IMR-90 (cell line): Measurements from ENCODE around the gene MTA3. TPM values are rescaled to one million over a fixed set of nuclear protein-coding genes. Genes with fewer than 3 reads are reported as not detected.

ENCODE experiments used
- ATAC-seq: fragments of 200-7000 bp; cut with Tn5 transposase; 2 replicates; pipeline ENCODE4 v1.9.1; 2020; ENCODE audit warnings: low read depth, mild to moderate bottlenecking, moderate library complexity
- BruUV-seq: library from RNA; stranded (reverse); fragments of 400-500 nt; replicated peaks from 2 replicates; lab custom pipeline; 2021; lab: Mats Ljungman, UMichigan
- CTCF ChIA-PET: fragments of 300-600 bp; formaldehyde crosslinking; extraction: SDS; loops from one replicate; lab custom pipeline; 2021; ENCODE audit warnings: antibody characterized with exemption; lab: Yijun Ruan, JAX
- POLR2A ChIA-PET: fragments of 300-600 bp; sonication (Branson Sonifier 250); formaldehyde crosslinking; loops from one replicate; lab custom pipeline; 2022; ENCODE audit warnings: antibody characterized with exemption; ENCODE audit not compliant: unreplicated experiment; lab: Charles Lee
- DNase-seq: peaks from one replicate; pipeline ENCODE4 v3.0.0; 2013
- H2AFZ ChIP-seq: replicated peaks from 2 replicates; pipeline ENCODE3; 2013; ENCODE audit warnings: low read length, mild to moderate bottlenecking; ENCODE audit not compliant: poor library complexity
- H2AK5ac ChIP-seq: 2 replicates; pipeline ENCODE4 v1.6.1; 2013; ENCODE audit warnings: low read depth, low read length, inconsistent platforms
- H2AK9ac ChIP-seq: replicated peaks from 2 replicates; pipeline ENCODE3; 2013; ENCODE audit warnings: mild to moderate bottlenecking, low read depth, low read length, moderate library complexity; ENCODE audit not compliant: poor library complexity
- H2BK120ac ChIP-seq: 2 replicates; pipeline ENCODE4 v1.6.1; 2013; ENCODE audit warnings: low read depth, low read length, inconsistent platforms
- H2BK15ac ChIP-seq: 3 replicates; pipeline ENCODE4 v1.6.1; 2013; ENCODE audit warnings: low read depth, low read length, inconsistent platforms
- H2BK20ac ChIP-seq: 2 replicates; pipeline ENCODE4 v1.6.1; 2013; ENCODE audit warnings: low read depth, mild to moderate bottlenecking, inconsistent platforms, low read length, moderate library complexity
- H2BK5ac ChIP-seq: 2 replicates; pipeline ENCODE4 v1.6.1; 2013; ENCODE audit warnings: mild to moderate bottlenecking, low read depth, low read length, inconsistent platforms; ENCODE audit not compliant: poor library complexity, severe bottlenecking
- H3K14ac ChIP-seq: replicated peaks from 2 replicates; pipeline ENCODE4 v1.6.1; 2013; ENCODE audit warnings: low read depth, low read length, inconsistent platforms
- H3K18ac ChIP-seq: 2 replicates; pipeline ENCODE4 v1.6.1; 2013; ENCODE audit warnings: low read depth, low read length, control low read depth
- H3K23ac ChIP-seq: 2 replicates; pipeline ENCODE4 v1.6.1; 2013; ENCODE audit warnings: low read depth, low read length, inconsistent platforms
- H3K27ac ChIP-seq: 2 replicates; pipeline ENCODE4 v1.5.1; 2013; ENCODE audit warnings: mild to moderate bottlenecking, control low read depth, low read length; ENCODE audit not compliant: insufficient read depth
- H3K27me3 ChIP-seq: 2 replicates; pipeline ENCODE4 v1.6.1; 2013; ENCODE audit warnings: low read length; ENCODE audit not compliant: control insufficient read depth, insufficient read depth
- H3K36me3 ChIP-seq: 2 replicates; pipeline ENCODE4 v1.6.1; 2013; ENCODE audit warnings: low read length, mixed read lengths; ENCODE audit not compliant: control insufficient read depth, insufficient read depth
- H3K4ac ChIP-seq: 2 replicates; pipeline ENCODE4 v1.6.1; 2013; ENCODE audit warnings: low read depth, low read length, inconsistent platforms
- H3K4me1 ChIP-seq: 2 replicates; pipeline ENCODE4 v1.6.1; 2013; ENCODE audit warnings: low read length, mixed read lengths; ENCODE audit not compliant: control insufficient read depth, insufficient read depth
- H3K4me2 ChIP-seq: 2 replicates; pipeline ENCODE4 v1.6.1; 2013; ENCODE audit warnings: low read depth, mild to moderate bottlenecking, control low read depth, low read length, moderate library complexity
- H3K4me3 ChIP-seq: 2 replicates; pipeline ENCODE4 v1.5.1; 2013; ENCODE audit warnings: low read depth, mild to moderate bottlenecking, control low read depth, low read length, moderate library complexity; ENCODE audit not compliant: insufficient read depth
- H3K56ac ChIP-seq: 2 replicates; pipeline ENCODE4 v1.6.1; 2013; ENCODE audit warnings: low read length, inconsistent platforms; ENCODE audit not compliant: insufficient read depth; ENCODE audit errors: extremely low read depth
- H3K79me1 ChIP-seq, 2 experiments: 2 replicates each; pipeline ENCODE4 v1.6.1; 2013; ENCODE audit warnings: low read length in 2 of 2, inconsistent platforms in 1 of 2, low read depth in 1 of 2
- H3K9ac ChIP-seq: 2 replicates; pipeline ENCODE4 v1.6.1; 2013; ENCODE audit warnings: low read depth, low read length, control low read depth
- H3K9me1 ChIP-seq: 2 replicates; pipeline ENCODE4 v1.6.1; 2013; ENCODE audit warnings: low read length, inconsistent platforms; ENCODE audit not compliant: insufficient read depth
- H3K9me3 ChIP-seq: 2 replicates; pipeline ENCODE4 v1.6.1; 2013; ENCODE audit warnings: low read length; ENCODE audit not compliant: control insufficient read depth, insufficient read depth
- H4K20me1 ChIP-seq: 2 replicates; pipeline ENCODE4 v1.6.1; 2013; ENCODE audit warnings: low read length, inconsistent platforms; ENCODE audit not compliant: insufficient read depth
- H4K5ac ChIP-seq: 2 replicates; pipeline ENCODE4 v1.6.1; 2013; ENCODE audit warnings: mild to moderate bottlenecking, low read depth, low read length, control low read depth
- H4K8ac ChIP-seq, 2 experiments: 2 replicates each; pipeline ENCODE4 v1.6.1; 2013; ENCODE audit warnings: low read depth in 2 of 2, low read length in 2 of 2, control low read depth in 1 of 2, inconsistent platforms in 1 of 2
- H4K91ac ChIP-seq: 2 replicates; pipeline ENCODE4 v1.6.1; 2013; ENCODE audit warnings: low read depth, low read length, inconsistent platforms; ENCODE audit not compliant: insufficient read depth
- BHLHE40 ChIP-seq: fragments of 150-350 bp; IDR thresholded peaks from 2 replicates; pipeline ENCODE4 v1.6.1; 2016; ENCODE audit warnings: mild to moderate bottlenecking, low read depth, low read length
- CEBPB ChIP-seq: IDR thresholded peaks from 2 replicates; pipeline ENCODE4 v1.6.1; 2012; ENCODE audit warnings: low read depth, low read length, improper control_type of control experiment
- CHD1 ChIP-seq: IDR thresholded peaks from 2 replicates; pipeline ENCODE4 v1.6.1; 2012; ENCODE audit warnings: low read depth, low read length, improper control_type of control experiment
- CTCF ChIP-seq: conservative IDR thresholded peaks from 2 replicates; pipeline ENCODE4 v1.5.1; 2012; ENCODE audit warnings: mild to moderate bottlenecking, low read depth, low read length, improper control_type of control experiment
- ELK1 ChIP-seq: fragments of 150-350 bp; IDR thresholded peaks from 2 replicates; pipeline ENCODE4 v1.6.1; 2016; ENCODE audit warnings: low read depth, mild to moderate bottlenecking, low read length, moderate library complexity, borderline replicate concordance
- FOS ChIP-seq: fragments of 150-350 bp; IDR thresholded peaks from 2 replicates; pipeline ENCODE4 v1.6.1; 2016; ENCODE audit warnings: low read depth, low read length
- MAFK ChIP-seq: IDR thresholded peaks from 2 replicates; pipeline ENCODE4 v1.6.1; 2012; ENCODE audit warnings: low read depth, low read length, improper control_type of control experiment
- MAZ ChIP-seq: IDR thresholded peaks from 2 replicates; pipeline ENCODE4 v1.6.1; 2012; ENCODE audit warnings: low read depth, mild to moderate bottlenecking, low read length, improper control_type of control experiment, moderate library complexity, borderline replicate concordance
- MXI1 ChIP-seq: IDR thresholded peaks from 2 replicates; pipeline ENCODE4 v1.6.1; 2012; ENCODE audit warnings: low read depth, mild to moderate bottlenecking, low read length, moderate library complexity, borderline replicate concordance
- NFE2L2 ChIP-seq: fragments of 150-350 bp; IDR thresholded peaks from 2 replicates; pipeline ENCODE4 v1.6.1; 2016; ENCODE audit warnings: low read depth, mild to moderate bottlenecking, low read length
- POLR2A ChIP-seq: IDR thresholded peaks from 2 replicates; pipeline ENCODE4 v1.6.1; 2012; ENCODE audit warnings: mild to moderate bottlenecking, low read depth, low read length
- RAD21 ChIP-seq: IDR thresholded peaks from 2 replicates; pipeline ENCODE4 v1.6.1; 2012; ENCODE audit warnings: low read length, improper control_type of control experiment
- RCOR1 ChIP-seq: IDR thresholded peaks from 2 replicates; pipeline ENCODE4 v1.6.1; 2012; ENCODE audit warnings: mild to moderate bottlenecking, low read length, improper control_type of control experiment; ENCODE audit not compliant: insufficient replicate concordance
- RFX5 ChIP-seq: IDR thresholded peaks from 2 replicates; pipeline ENCODE4 v1.8.0; 2012; ENCODE audit warnings: low read depth, mild to moderate bottlenecking, low read length, moderate library complexity
- SMC3 ChIP-seq: fragments of 150-350 bp; IDR thresholded peaks from 2 replicates; pipeline ENCODE4 v1.6.1; 2016; ENCODE audit warnings: low read depth, mild to moderate bottlenecking, antibody characterized with exemption, low read length, moderate library complexity
- USF2 ChIP-seq: fragments of 150-350 bp; IDR thresholded peaks from 2 replicates; pipeline ENCODE4 v1.6.1; 2017; ENCODE audit warnings: mild to moderate bottlenecking, antibody characterized with exemption, low read length, low read depth
- WGBS, 2 experiments: methylation state at CpG; one replicate each; pipeline versions ENCODE4 v1.1.5 to v1.1.7; 2013; ENCODE audit warnings: missing lambda C conversion rate in 2 of 2; ENCODE audit not compliant: insufficient read length in 1 of 2; ENCODE audit errors: extremely low coverage in 2 of 2; 5-methylcytosine and 5-hydroxymethylcytosine counted together
- dilution Hi-C: fragments of 300-500 bp; cut with HindIII; formaldehyde crosslinking; loops from one replicate; pipeline ENCODE4 v1.14.3; 2018; ENCODE audit warnings: low sequenced_read_pairs; ENCODE audit not compliant: unreplicated experiment
- in situ Hi-C: fragments of 300-500 bp; cut with MboI; formaldehyde crosslinking; loops from 3 replicates; pipeline ENCODE4 v1.14.3; 2019; ENCODE audit warnings: low sequenced_read_pairs, inconsistent platforms, mixed read lengths
- intact Hi-C: fragments of 100-400 bp; cut with micrococcal nuclease; formaldehyde crosslinking; loops from 2 replicates; pipeline ENCODE4 v1.10.0; 2022
- polyA plus RNA-seq, 3 experiments: library from polyadenylated mRNA; depleted of rRNA; stranded (reverse); fragments of >200 nt; gene quantifications; 2 replicates each; pipeline ENCODE4 v1.2.3, GENCODE V29; 2012; ENCODE audit warnings: low replicate concordance in 1 of 3
- total RNA-seq: library from RNA; depleted of rRNA; stranded (reverse); fragments of >200 nt; gene quantifications from 2 replicates; pipeline ENCODE4 v1.2.3, GENCODE V29; 2012

Gene MTA3
- total and polyA plus RNA-seq, 2 of the 4 experiments (the other 2 are of a cell fraction): 31.9 to 34.3 TPM

GRCh38 chr2:42675815-42676214 lies 107.4 kb downstream of the MTA3 start:
- H3K4ac ChIP-seq: no peak overlapping the region
- H3K79me1 ChIP-seq: peaks cover 3 to 9% of the 10 kb centered on the region in 2 experiments; a peak in 3 of 4 replicates
- WGBS, 2 experiments: no CpG with 5 or more reads among the region's 2 CpGs
- no peak overlapping the region for H2AK9ac ChIP-seq
- H2AK5ac ChIP-seq: no peak overlapping the region
- H2BK5ac ChIP-seq: no peak overlapping the region
- H3K18ac ChIP-seq: no peak overlapping the region
- H3K14ac ChIP-seq: no peak overlapping the region
- no peak overlapping the region for H3K23ac ChIP-seq
- H2BK120ac ChIP-seq: no peak overlapping the region
- H3K56ac ChIP-seq: no peak overlapping the region
- no peak overlapping the region for H2BK20ac ChIP-seq
- H3K4me3 ChIP-seq: no peak overlapping the region
- no peaks in the 10 kb centered on the region; the same call in 1 of the 2 replicates for H3K9me1 ChIP-seq
- H3K27ac ChIP-seq: no peak overlapping the region
- intact Hi-C loops: no loop called here
- H3K9me3 ChIP-seq: no peaks in the 10 kb centered on the region
- no peak overlapping the region for H3K4me2 ChIP-seq
- peaks cover 1% of the 10 kb centered on the region for H3K4me1 ChIP-seq
- POLR2A ChIA-PET: no interaction called here
- no peak overlapping the region for H2BK15ac ChIP-seq
- no peak for ATAC-seq
- H4K20me1 ChIP-seq: 0 out of 2 replicates have a peak, but pooled peaks cover 4% of the 10 kb centered on the region
- H4K5ac ChIP-seq: no peak overlapping the region
- no peak for TF ChIP-seq CHD1
- no peak for TF ChIP-seq RAD21
- no peak for TF ChIP-seq MAZ
- no peak for TF ChIP-seq MXI1
- TF ChIP-seq RCOR1: no peak
- no peak for TF ChIP-seq MAFK
- no peak for TF ChIP-seq FOS
- no peak for TF ChIP-seq BHLHE40
- TF ChIP-seq POLR2A: no peak
- TF ChIP-seq CTCF: no peak
- TF ChIP-seq NFE2L2: no peak
- TF ChIP-seq ELK1: no peak
- TF ChIP-seq USF2: no peak
- TF ChIP-seq SMC3: no peak
- no peak for TF ChIP-seq CEBPB
- no peak for TF ChIP-seq RFX5
- H4K91ac ChIP-seq: no peak overlapping the region
- no peak for DNase-seq
- H2AFZ ChIP-seq: no peak overlapping the region
- in situ Hi-C loops: no loop called here
- no peak overlapping the region for H4K8ac ChIP-seq
- H3K9ac ChIP-seq: no peak overlapping the region
- dilution Hi-C loops: no loop called here
- BruUV-seq: no TSS peak
- CTCF ChIA-PET: interaction anchor here (1.5 kb wide), 1 partner anchor 13 kb away, joined by 7 read pairs; no protein-coding TSS in a partner anchor
- H3K36me3 ChIP-seq: no peaks in the 10 kb centered on the region
- H3K27me3 ChIP-seq: no peaks in the 10 kb centered on the region
